ENCODE data around the gene LIPI.
"Not testable (repeated sequence)": the region's sequence is repeated elsewhere in the genome, so short reads cannot be mapped to it uniquely, and the experiment has no call there.

LIPI gene

GRCh38 chr21:14072761-14073535 is 137.8 kb downstream of the LIPI start:
- no peak for DNase-seq

- DNase-seq, result no peak
Observed at GRCh38 chr21:14071902-14072734, 138.6 kb downstream of the LIPI start.

DNA sequence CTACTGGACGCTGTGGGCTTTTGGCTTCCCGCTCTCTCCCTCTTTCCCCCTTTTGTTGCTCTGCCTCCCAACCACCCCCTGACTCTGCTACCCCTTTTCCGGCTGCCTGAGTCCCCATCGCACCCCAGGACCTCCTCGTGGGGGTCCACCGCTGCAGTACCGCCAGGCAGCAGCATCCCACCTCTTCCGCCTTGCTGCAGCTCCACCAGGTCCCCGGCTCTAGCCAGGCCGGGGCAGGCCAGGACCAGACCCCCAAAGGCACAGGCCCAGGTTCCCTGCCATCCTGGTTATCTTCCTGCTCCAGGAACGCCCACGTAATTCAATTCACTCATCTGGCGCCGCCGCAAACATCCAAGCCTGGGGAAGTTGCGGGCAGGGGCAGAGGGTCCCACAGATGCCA is 139.8 kb downstream of the LIPI start:
- DNase-seq, result no peak

DNA sequence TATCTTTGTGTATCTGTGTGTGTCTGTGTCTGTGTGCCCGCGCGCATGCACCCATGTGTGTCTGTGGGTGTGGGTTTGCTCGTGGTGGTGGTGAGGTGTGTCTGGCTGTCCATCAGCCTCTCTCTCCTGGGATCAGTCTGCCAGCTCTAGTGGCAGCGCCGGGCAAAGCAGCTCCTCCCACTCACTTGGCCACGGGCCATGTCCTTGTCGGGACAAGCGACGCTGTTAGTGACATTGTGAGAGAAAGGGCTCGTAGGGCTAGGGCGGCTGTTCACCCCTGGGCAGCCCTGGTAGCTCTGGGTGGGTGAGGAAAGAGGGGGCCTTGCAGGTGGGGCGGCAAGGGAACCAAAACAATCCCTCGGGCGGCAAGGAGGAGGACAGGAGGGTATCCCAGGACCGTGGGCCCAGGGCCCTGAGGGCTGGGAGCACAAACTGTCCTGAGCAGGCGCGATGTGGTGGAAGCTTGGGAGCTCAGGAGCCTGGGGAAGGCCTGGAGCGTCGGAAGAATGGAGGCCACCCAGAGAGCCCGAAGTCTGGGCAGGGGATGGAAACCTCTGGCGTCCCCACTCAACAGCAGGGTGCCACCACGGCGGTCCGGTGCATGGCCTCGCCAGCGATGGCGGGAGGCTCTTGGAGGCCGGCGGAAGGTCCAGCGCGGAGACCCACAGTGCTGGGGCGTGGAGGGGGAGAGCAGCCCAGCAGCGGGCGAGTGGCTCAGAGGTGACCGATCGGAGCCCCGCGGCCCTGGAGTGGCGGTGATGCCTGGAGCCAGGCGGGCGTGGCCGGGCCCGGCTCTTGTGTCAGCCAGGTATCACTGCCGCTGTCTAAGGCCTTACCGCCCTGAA is 140.5 kb downstream of the LIPI start:
- DNase-seq, result no peak

- DNase-seq, result no peak
Observed at GRCh38 chr21:14064296-14064645, 146.5 kb downstream of the LIPI start.

DNA sequence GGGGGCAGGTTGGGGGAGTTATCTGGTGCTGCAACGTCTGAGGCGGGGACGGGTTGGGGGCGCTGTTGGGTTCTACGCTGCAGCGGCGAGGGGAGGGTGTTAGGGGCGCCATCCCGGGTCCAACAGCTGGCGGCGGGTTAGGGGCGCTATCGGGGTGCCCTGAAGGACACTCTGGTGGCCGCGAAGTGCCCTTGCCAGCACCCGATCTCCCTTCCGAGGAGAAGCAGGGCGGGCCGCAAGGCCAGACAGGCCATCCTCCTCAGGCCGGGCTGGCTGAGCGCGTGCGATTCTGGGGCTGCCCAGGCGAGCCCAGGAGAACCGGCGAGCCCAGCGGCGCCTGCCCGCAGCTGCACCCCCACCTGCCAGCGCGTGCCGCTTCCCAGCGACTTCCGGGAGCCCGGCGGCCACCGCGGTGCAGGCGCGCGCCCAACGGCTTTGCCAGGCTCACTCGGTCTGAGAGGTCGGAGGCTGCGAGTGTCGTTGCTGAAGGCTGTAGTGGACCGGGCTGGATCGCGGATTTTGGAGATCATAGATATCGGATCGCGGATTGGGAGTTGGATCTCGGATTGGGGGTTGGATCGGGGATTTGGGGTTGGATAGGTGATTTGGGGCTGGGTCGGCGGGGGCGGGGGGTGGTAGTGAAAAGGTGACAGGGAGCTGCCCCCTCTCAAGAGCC is 147.0 kb downstream of the LIPI start:
- DNase-seq, result not testable (repeated sequence)

DNA sequence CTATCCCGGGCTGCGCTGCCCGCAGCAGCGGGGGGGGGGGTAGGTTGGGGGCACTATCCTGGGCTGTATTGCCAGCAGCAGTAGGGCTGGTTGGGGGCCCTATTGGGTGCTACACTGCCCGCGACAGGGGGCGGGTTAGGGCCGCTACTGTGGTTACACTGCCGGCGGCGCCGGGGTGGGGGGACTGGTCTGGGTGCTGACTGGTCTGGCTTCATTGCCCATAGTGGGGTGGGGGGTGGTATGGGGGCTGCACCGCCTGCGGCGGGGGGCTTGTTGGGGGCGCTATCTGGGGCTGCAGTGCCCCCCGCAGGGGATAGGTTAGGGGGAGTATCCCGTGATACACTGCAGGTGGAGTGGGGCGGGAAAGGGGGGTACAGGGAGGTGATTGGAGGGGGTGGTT is 148.1 kb downstream of the LIPI start:
- DNase-seq, result not testable (repeated sequence)

GRCh38 chr21:14061820-14062219 is 148.9 kb downstream of the LIPI start:
- DNase-seq, result not testable (repeated sequence)

- not testable (repeated sequence) for DNase-seq
Observed at GRCh38 chr21:14058995-14059627, 151.6 kb downstream of the LIPI start.

All from NCI-H2029 (cell line).